NCI-H82 treated with DMSO at 0.1 percent for 48 hours (cell line): ENCODE data around the gene GRIK1.

Source experiments
- DNase-seq: peaks from one replicate; lab custom pipeline; 2025; ENCODE audit not compliant: unreplicated experiment; lab: John Stamatoyannopoulos, UW

The GRIK1 gene

DNA sequence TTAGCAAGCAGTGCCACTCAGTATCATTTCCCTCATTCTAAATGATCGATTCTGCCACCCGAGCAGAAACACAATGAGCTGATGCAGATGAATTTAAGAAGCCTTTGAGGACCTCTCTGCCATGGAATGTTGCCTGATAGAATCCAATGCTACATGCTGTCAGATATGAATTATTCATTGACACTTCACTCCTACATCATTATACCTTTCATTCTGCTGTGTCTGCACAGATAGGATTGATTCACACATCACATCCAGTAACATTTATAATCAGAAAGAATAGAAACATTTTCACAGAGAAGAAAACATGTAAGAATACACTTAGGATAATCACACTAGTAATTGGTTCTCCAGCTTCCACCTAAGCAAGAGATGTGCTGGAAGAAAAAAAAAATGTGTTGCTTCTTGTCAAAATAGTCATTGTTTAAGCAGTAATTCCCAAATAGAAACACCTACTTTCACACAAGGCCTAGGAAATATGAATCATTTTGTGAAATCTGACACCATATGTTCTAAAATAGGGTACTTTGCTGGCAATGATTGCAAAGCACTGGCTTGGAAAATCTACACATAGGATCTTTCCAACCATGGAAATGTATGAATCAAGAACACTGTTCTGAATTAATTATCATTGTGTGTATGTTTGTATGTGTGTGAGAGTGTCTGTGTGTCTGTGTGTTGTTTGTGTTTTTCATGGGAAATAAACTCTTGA lies 110.1 kb downstream of the GRIK1 start:
- no peak for DNase-seq

DNA sequence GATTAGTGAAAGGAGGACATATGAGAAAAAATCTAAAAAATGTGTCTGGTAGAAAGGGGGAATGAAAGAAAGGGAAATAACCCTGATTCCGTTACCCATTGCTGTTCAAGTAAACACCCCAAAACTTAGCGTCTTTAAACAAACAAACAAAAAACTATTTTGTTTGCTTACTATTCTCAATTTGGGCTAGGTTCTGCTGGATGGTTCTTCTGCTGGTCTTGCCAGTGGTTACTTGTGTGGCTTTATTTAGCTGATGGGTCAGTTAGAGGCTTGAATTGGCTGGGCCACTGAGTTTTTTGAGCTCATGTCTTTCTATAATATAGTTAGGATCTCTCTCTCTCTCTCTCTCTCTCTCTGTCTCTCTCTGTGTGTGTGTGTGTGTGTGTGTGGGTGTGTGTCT lies 112.1 kb downstream of the GRIK1 start:
- no peak for DNase-seq

DNA sequence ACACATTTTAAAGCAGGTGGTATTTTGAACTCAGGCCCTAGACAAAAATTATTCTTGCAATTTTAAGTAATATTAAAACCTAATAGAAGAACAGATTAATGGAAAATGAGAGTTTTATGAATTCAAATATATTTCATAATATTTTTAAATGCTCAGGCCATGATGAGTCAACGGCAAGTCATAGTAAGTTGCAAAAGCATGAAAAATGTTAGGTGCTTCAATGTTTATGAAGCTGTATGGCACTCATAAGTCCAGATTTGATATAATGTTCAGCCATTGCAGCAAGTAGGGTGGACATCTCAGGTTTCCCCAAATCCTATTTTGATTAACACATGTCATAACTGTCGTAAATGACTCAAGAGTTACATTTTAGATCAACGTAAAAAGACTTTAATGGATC lies 112.6 kb downstream of the GRIK1 start:
- DNase-seq: no peak

DNA sequence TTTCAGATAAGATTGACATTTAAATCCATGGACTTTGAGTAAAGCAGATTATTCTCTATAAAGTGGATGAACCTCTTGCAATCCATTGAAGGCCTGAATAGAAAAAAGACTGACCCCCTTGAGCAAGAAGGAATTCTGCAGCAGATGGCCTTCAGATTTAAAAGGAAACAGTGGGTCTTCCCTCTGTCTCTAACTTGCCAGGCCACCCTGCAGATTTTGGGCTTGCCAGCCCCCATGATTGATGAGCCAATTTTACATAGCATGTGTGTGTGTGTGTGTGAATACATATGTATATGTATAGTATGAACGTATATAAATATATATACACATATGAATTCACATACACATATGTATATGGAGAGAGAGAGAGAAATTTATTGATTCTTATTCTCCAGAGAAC lies 113.4 kb downstream of the GRIK1 start:
- peak; percentile 74 for DNase-seq

DNA sequence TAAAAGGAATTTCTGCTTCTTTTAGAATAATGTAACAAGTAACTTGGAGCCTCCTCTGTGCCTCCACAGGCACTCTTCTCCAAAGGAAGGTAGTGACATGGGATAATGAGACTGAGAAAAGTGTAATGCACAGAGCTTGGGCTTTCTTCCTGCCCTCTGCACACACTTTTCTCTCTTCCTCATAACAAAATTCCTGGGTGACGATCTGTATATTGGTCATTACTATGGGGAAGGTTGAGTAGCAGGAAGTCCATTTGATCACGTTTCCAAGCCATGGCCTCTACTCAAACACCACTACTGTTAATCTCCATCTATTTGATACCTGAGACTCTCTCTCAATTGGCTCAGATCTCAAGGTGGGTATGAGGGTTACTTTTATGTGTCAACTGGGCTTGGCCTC lies 113.9 kb downstream of the GRIK1 start:
- no peak for DNase-seq

DNA sequence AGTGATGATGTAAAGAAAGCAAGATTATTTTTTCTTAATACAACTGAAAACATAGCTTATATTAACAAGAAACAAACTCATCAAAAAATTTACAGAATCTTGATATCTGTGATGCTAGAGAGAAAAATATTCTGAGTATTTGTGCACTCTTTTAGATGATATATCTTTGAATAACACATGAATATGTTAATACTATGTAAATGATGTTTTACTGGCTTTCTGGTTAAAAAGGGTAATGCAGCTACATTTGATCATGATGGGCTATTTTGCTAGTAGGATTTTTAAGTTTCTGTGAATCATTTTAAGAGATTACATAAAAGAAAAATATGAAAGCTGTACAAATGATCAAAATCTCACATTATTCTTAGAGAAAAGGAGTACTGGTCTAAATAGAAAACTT lies 114.5 kb downstream of the GRIK1 start:
- no peak for DNase-seq

DNA sequence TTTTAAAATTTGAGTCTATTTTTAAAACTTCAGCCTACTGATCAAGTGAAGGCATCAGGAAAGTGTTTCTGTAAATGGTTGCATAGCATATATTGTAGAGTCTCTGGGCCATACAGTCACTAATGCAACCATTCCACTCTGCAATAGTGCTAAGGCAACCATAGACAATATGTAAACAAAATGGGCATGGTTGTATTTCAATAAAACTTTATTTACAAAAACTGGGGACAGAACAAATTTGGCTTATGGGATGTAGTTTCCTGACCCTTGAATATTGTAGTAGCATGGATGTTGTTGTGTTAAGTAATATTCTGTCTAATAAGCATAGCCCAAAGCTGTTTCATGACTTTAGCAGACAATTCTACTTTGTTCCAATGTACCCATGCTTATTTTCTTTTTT lies 117.7 kb downstream of the GRIK1 start:
- DNase-seq: no peak

DNA sequence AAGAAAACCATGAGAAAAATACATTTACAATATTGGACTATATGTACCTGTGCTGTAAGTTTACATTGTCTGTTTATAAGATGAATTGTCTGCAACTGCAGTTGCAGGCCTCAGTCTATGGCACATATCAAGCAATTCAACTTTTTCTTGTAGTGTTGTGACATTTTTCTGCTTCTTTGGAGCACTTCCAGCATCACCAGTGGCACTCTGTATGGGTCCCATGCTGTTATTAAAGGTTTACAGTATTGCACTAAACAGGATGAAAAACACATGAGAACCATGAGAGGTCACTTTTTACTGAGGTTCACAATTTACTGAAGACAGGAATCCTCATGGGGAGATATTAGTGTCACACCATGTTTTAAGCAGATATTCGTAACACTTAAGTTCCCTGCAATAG lies 118.6 kb downstream of the GRIK1 start:
- DNase-seq: no peak

DNA sequence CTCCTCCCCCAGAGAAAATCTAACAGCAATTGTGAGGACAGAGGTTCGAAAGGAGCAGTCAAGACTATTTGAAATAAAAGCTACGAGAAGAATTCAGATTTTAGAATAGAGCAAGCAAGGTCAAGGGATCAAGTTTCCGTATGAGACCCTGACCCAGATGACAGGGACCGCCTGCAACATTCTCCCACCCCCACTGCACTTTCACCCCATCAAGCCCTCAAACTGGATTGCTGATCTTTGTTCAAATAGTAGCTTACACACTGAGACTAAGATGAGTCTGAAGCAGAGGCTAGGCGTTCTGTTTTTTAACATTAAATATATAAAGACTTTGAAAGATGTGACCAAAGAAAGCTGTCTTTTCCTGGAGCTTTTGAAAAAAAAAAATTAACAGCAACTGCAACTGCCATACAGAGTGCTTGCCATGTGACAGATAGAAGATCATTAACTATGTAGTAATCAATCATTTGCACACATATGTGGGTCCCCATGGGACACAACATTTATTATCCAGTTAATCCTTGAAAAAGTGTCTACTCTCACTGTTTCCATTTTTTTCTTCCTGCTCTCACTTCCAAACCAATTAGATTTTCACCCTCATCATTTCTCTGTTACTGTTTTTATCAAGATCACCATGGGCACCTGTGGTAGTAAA lies 120.0 kb downstream of the GRIK1 start:
- DNase-seq: no peak

DNA sequence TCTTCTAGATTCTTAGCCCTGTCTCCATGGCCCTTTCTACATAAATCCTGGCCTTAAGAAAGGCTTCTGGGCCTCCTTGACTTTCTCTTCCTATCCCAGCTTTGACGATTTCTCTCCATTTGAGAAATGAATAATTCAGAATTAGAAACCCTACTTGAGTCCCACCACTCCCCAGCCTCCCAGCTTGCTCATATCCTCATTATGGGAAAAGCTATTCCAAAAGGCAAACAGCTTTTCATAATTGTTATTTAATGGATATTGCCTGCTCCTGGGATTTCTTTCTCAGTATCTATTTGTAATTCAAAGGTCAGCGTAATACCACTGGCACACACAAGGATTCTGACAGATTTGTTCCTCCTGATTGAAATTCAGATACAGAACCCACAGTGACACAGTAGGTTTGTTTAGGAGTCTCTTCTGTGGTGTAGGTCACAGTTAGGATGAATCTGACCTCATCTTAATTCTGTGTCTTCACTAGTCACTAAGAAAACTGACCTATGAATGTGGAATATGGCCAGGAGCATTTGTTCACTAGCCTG lies 121.3 kb downstream of the GRIK1 start:
- DNase-seq: no peak

DNA sequence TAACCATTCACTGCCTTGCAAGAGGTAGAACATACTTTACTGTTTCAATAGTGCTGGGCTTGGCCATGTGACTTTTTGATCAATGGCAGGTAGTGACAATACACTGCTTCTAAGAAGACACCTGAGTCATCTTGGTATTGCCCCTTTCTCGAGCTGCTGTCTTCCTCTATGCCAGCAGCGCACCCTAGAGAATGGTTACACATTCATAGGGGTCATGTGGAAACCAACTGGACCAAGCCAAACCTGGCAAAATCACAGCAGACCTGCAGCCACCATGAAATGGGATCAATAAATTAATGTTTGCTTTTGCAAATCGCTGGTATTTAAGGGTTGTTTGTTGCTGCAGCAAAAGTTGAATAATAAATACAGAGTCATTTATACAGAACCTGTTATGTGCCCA lies 122.3 kb downstream of the GRIK1 start:
- no peak for DNase-seq

DNA sequence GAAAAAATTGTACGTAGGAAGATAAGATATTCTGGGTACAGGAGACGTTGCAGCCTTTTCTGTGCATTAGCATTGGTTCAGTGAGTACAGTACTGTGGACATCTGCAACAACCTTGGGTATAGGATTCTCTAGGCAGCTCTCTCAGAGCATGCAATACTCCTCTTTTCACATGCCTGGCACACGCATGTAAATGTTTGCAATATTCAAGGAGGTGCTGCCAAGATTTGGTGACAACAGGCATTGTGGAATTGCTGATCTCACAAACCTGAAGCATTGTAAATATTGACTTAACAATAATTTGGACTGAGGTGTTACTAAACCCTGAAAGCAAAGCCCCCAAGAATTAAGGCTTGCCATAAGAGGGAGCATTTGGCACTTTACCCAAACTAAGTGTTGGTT lies 126.8 kb downstream of the GRIK1 start:
- DNase-seq: no peak

DNA sequence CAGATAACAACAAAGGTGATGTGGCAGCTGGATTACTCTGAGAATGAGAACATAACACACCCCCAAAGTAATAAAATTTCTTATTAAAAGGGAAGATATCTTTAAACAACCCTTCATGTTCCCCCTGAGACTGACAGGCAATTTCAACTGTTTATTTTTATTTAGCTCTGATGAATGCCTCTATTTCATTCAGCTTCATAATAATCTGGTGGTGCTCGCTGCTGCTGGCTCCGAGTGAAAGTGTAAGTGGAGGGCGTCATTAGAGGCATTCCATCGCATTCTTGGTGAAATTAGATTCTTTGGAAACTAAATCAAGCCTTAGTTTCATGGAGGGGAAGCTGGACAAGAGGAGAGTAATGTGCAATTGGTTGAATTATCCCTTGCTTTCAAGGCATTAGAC lies 128.9 kb downstream of the GRIK1 start:
- no peak for DNase-seq

DNA sequence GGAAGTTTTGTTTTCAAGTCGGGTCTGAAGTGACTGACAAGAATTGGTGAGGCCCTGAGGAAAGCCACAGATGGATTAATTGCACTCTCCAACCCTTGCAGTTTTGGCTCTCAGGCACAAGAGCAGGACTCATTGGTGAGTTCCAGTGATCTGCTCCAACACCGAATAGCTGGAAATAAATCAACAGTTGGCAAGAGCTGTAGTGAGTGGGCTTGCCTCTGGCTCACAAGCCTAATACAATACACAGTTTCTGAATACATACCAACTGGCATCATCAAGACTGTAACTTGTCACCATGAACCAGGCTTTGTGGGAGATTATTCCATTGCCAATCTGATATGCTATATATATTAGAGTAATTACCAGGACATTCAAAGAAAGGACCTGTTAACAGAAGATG lies 131.6 kb downstream of the GRIK1 start:
- no peak for DNase-seq

DNA sequence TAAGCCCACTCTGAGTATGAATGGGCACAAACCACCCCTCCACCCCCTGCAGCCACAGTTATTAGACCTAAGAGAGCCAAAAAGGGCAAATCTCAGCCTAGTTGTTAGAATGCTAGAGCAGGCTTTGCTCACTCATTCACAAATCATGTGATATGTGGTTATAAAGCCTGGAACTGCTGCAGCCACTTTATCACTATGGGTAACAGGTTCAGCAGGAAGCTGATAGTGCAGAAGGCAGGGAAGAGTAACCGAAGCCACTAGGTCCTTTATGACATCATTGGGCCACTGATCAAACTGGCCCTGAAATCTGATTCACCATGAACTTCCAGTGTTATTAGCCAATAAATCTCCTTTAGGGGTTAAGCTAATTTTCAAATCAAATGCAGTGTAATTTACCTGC lies 134.7 kb downstream of the GRIK1 start:
- DNase-seq: no peak

DNA sequence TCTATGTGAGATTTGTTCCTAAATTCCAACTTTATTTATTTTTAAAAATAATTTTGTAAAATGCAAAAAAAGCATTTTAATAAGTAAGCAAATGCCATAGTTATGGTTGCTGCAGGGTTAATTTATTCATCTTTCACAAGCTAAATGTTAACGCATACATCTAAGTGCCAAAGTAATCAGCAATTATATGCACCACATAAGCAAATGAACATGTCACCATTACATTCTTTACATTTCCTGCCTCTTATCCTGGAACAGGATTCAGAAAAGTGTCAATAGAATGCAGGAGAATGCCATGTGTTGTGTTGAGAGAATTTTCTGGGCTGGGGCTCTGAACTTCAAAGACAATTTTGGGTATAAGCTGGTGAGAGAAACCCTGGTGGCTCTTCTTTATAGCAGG lies 136.6 kb downstream of the GRIK1 start:
- no peak for DNase-seq

DNA sequence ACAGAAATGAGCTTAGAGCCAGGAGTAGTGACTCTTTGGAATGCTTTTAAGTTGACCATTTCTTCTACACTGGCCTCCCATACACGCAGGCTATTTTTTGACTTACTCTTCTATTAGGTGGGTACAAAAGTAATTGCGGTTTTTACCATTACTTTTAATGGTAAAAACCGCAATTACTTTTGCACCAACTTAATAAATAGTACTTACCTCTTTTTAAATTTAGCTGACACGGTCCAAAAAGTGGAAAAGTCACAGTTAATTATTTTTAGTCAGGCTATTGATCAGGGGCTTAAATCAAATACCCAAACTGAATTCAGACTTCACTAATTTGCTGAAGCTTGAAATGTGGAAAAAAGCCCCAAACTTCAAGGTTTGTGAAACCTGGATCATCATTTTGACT lies 138.7 kb downstream of the GRIK1 start:
- DNase-seq: no peak

DNA sequence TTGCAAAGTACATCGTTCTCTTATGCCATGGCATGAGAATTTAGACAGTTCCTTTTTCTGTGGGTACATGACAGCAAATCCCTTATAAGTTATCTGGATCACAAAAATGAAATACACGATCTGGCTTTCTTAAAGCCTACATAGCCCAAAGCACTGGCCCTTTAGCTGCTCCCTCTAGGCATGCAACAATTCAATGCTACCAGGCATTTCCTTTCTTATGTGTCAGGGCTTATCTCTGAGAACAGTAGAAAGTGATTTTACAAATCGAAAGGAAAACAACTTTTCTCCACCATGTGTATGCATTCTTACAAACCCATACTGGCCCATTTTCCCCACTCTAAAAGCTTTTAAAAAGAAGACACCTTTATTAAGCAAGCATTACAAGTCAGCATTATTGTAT lies 139.7 kb downstream of the GRIK1 start:
- DNase-seq: no peak

DNA sequence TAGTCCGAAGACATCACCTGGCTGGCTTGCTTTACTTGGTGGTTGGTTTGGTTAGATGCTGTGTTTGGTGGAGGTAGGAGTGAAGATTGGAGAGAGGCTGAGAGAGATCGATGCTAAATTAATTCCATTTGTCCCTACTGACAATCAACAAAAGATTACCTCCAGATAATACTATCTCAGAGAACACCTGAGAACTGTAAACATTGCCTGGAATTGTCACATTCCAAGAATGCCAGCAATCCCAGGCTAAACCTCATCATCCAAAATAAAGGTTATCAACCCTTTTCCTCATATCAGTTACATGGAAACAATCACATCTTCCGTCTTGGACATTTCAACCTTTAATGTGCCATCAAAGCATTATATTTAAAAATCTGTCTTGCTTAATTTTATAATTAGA lies 141.0 kb downstream of the GRIK1 start:
- no peak for DNase-seq

DNA sequence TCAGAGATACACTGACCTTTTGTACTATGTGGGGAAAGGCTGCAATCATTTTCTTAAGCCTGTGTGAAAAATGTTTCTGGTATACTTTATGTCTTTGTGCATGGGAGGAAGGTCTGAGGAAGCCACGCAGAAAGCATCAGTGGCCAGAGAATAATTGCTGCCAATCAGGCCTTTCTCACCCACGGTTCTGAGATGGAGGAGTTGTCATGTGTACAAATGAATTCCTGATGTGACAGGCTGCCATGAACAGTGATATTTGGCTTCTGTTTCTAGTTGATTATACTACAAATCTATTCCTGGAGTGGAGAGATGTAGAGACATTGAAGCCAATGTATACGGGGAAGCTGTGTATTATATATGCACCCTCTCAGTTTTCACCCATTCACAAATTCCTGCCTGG lies 142.6 kb downstream of the GRIK1 start:
- no peak for DNase-seq

DNA sequence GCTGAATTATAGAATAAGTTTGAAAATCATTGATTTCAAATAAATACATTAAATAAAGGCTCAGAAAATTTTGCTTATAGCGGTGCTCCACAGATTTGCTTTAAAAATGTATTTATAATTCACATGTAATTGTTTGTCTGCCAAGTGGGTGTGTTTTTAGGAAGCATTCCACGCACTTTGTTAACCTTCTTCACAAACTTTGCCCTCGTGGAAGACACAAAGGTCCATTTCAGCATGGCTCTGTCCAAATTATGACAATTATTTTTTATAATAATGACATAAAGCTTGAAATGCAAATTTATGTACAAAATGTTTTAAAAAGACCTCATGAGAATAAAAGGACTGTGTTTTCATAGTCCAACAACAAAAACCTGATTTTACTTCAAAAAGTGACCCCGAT lies 146.1 kb downstream of the GRIK1 start:
- DNase-seq: no peak

DNA sequence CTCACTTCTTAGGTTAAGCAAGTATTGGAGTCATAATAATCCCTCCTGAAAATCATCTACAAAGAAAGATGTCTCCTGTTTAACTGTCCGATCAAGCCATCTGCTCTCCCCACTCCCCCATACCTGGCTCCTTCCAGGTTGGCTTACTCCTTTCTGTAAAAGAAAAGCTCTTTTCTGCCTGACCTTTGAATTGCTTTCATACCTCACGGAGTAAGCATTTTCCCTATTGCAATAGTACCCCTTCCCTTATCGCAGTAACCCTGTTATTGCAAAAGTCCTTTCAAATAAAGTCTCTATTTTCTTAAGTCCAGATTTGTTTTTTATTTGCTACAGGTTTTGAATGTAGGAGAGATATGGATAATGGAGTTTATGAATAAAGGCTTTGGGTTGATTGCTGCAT lies 150.4 kb downstream of the GRIK1 start:
- no peak for DNase-seq

DNA sequence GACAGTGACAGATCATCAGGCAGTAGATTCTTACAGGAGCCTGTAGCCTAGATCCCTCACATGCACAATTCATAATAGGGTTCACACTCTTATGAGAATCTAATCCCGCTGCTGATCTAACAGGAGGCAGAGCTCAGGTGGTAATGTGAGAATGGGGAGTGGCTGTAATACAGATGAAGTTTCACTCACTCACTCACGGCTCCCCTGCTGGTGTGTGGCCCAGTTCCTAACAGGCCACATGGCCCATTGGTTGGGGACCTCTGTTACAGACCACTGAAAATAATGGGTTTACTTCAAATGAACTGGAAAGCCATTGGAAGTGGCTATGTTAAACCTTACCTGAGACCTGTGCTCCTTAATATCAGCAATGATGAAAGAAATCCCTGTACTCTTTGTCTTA lies 151.0 kb downstream of the GRIK1 start:
- no peak for DNase-seq
